ENCODE data around the gene TLR1.

TLR1 gene

DNA sequence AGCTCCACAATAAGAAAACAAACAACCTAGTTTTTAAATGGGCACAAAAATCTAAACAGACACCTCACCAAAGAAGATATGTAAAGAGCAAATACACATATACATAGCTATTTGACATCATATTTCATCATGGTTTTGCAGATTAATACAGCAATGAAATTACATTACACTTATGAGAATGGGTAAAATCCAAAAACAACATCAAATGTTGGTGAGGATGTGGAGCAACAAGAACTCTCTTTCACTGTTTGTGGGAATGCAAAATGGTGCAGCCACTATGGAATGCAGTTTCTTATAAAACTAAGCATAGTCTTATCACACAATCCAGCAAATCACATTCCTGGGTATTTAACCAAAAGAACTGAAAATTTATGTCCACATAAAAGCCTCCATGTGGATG is 27.1 kb upstream of the TLR1 start:
- Histone ChIP-seq H3K4me1 (ENCODE audit: control insufficient read depth, insufficient read depth, low read depth, low read length) (no peaks in the 10 kb centered on the region), H2BK5ac (ENCODE audit: low read depth, low read length, poor library complexity, severe bottlenecking) (no peak overlapping the region), H3K79me1 (replicated peaks; ENCODE audit: low read length, poor library complexity, severe bottlenecking) (peaks cover 14% of the 10 kb centered on the region)

GRCh38 chr4:38829237-38829636 is 24.6 kb upstream of the TLR1 start:
- peaks cover 15% of the 10 kb centered on the region for H3K79me1 ChIP-seq (replicated peaks; ENCODE audit: low read length, poor library complexity, severe bottlenecking)
- H3K27me3 ChIP-seq (ENCODE audit: control insufficient read depth in 1 of 2, insufficient read depth in 1 of 2, low read length in 2 of 2), result no peaks in the 10 kb centered on the region
- H3K9me3 ChIP-seq (ENCODE audit: control insufficient read depth, low read length), result no peaks in the 10 kb centered on the region
- H3K14ac ChIP-seq (ENCODE audit: low read length in 2 of 2), result no peak overlapping the region
- H2BK15ac ChIP-seq (ENCODE audit: low read depth, poor library complexity, severe bottlenecking), result no peak overlapping the region
- no peak overlapping the region for H4K8ac ChIP-seq (ENCODE audit: low read length)
- no peak overlapping the region for H3K23ac ChIP-seq (ENCODE audit: low read length in 2 of 2)
- H3K18ac ChIP-seq (ENCODE audit: low read depth in 1 of 2, low read length in 2 of 2), result no peak overlapping the region
- no peak overlapping the region for H4K91ac ChIP-seq (ENCODE audit: low read length)
- H2AFZ ChIP-seq (ENCODE audit: low read depth, low read length), result no peak overlapping the region
- H2AK5ac ChIP-seq (ENCODE audit: low read length, severe bottlenecking), result no peak overlapping the region
- H3K4ac ChIP-seq (ENCODE audit: low read depth in 1 of 2, low read length in 2 of 2), result no peak overlapping the region
- no peak overlapping the region for H2BK12ac ChIP-seq (ENCODE audit: low read length in 2 of 2)
- H3K27ac ChIP-seq (ENCODE audit: low read length, poor library complexity, severe bottlenecking), result no peak overlapping the region
- no peak overlapping the region for H2BK120ac ChIP-seq (ENCODE audit: low read depth, low read length)
- no peak overlapping the region for H3K4me2 ChIP-seq (ENCODE audit: low read length, poor library complexity, severe bottlenecking)
- H3K4me3 ChIP-seq (ENCODE audit: insufficient read depth in 1 of 2, low read depth in 1 of 2, low read length in 2 of 2), result no peak overlapping the region
- no peak overlapping the region for H2BK5ac ChIP-seq (ENCODE audit: low read depth, low read length, poor library complexity, severe bottlenecking)
- H3K36me3 ChIP-seq (ENCODE audit: control insufficient read depth in 1 of 2, insufficient read depth in 2 of 2, low read depth in 1 of 2, low read length in 2 of 2), result no peaks in the 10 kb centered on the region
- 96% methylated on average over 4 of the region's 5 CpGs for WGBS
- no peak overlapping the region for H3K9ac ChIP-seq (ENCODE audit: low read length)
- DNase-seq, result no peak
- no peaks in the 10 kb centered on the region for H3K4me1 ChIP-seq (ENCODE audit: control insufficient read depth, insufficient read depth, low read depth, low read length)

More for the DNA sequence above, 27.1 kb upstream of the TLR1 start:
- no peak overlapping the region for H3K18ac ChIP-seq (ENCODE audit: low read depth in 1 of 2, low read length in 2 of 2)
- H4K8ac ChIP-seq (ENCODE audit: low read length), result no peak overlapping the region
- H3K4me3 ChIP-seq (ENCODE audit: insufficient read depth in 1 of 2, low read depth in 1 of 2, low read length in 2 of 2), result no peak overlapping the region
- H3K4me2 ChIP-seq (ENCODE audit: low read length, poor library complexity, severe bottlenecking), result no peak overlapping the region
- no peak overlapping the region for H3K4ac ChIP-seq (ENCODE audit: low read depth in 1 of 2, low read length in 2 of 2)
- H2BK120ac ChIP-seq (ENCODE audit: low read depth, low read length), result no peak overlapping the region
- H3K23ac ChIP-seq (ENCODE audit: low read length in 2 of 2), result no peak overlapping the region
- no peaks in the 10 kb centered on the region for H3K36me3 ChIP-seq (ENCODE audit: control insufficient read depth in 1 of 2, insufficient read depth in 2 of 2, low read depth in 1 of 2, low read length in 2 of 2)
- H2BK12ac ChIP-seq (ENCODE audit: low read length in 2 of 2), result no peak overlapping the region
- no peak overlapping the region for H2AFZ ChIP-seq (ENCODE audit: low read depth, low read length)
- no peaks in the 10 kb centered on the region for H3K27me3 ChIP-seq (ENCODE audit: control insufficient read depth in 1 of 2, insufficient read depth in 1 of 2, low read length in 2 of 2)
- no peak overlapping the region for H3K27ac ChIP-seq (ENCODE audit: low read length, poor library complexity, severe bottlenecking)
- no peak overlapping the region for H3K14ac ChIP-seq (ENCODE audit: low read length in 2 of 2)
- no peak overlapping the region for H2AK5ac ChIP-seq (ENCODE audit: low read length, severe bottlenecking)
- peaks cover 12% of the 10 kb centered on the region for H3K9me3 ChIP-seq (ENCODE audit: control insufficient read depth, low read length)
- H3K9ac ChIP-seq (ENCODE audit: low read length), result no peak overlapping the region
- no peak overlapping the region for H4K91ac ChIP-seq (ENCODE audit: low read length)
- DNase-seq, result no peak
- no peak overlapping the region for H2BK15ac ChIP-seq (ENCODE audit: low read depth, poor library complexity, severe bottlenecking)

- Histone ChIP-seq H2BK5ac (ENCODE audit: low read depth, low read length, poor library complexity, severe bottlenecking) (no peak overlapping the region), H3K36me3 (ENCODE audit: control insufficient read depth in 1 of 2, insufficient read depth in 2 of 2, low read depth in 1 of 2, low read length in 2 of 2) (peaks cover 0 to 2% of the 10 kb centered on the region in 2 experiments), H3K14ac (ENCODE audit: low read length in 2 of 2) (no peak overlapping the region), H2BK12ac (ENCODE audit: low read length in 2 of 2) (no peak overlapping the region), H3K23ac (ENCODE audit: low read length in 2 of 2) (no peak overlapping the region), H4K8ac (ENCODE audit: low read length) (no peak overlapping the region), H3K4me1 (ENCODE audit: control insufficient read depth, insufficient read depth, low read depth, low read length) (no peaks in the 10 kb centered on the region), H2BK120ac (ENCODE audit: low read depth, low read length) (no peak overlapping the region), H3K18ac (ENCODE audit: low read depth in 1 of 2, low read length in 2 of 2) (no peak overlapping the region), H2AK5ac (ENCODE audit: low read length, severe bottlenecking) (no peak overlapping the region), H2BK15ac (ENCODE audit: low read depth, poor library complexity, severe bottlenecking) (no peak overlapping the region), H3K4me2 (ENCODE audit: low read length, poor library complexity, severe bottlenecking) (no peak overlapping the region), H3K27ac (ENCODE audit: low read length, poor library complexity, severe bottlenecking) (no peak overlapping the region), H3K4ac (ENCODE audit: low read depth in 1 of 2, low read length in 2 of 2) (no peak overlapping the region), H3K79me1 (replicated peaks; ENCODE audit: low read length, poor library complexity, severe bottlenecking) (peaks cover 3% of the 10 kb centered on the region), H3K9me3 (ENCODE audit: control insufficient read depth, low read length) (no peaks in the 10 kb centered on the region), H4K91ac (ENCODE audit: low read length) (no peak overlapping the region), H3K27me3 (ENCODE audit: control insufficient read depth in 1 of 2, insufficient read depth in 1 of 2, low read length in 2 of 2) (no peaks in the 10 kb centered on the region), H3K4me3 (ENCODE audit: insufficient read depth in 1 of 2, low read depth in 1 of 2, low read length in 2 of 2) (no peak overlapping the region), H3K9ac (ENCODE audit: low read length) (no peak overlapping the region), H2AFZ (ENCODE audit: low read depth, low read length) (no peak overlapping the region)
- DNase-seq, result no peak
- WGBS, result 97% methylated on average over 27 of the region's 27 CpGs
Measured at GRCh38 chr4:38823766-38824165, 19.2 kb upstream of the TLR1 start.

- Histone ChIP-seq H3K4me3 (ENCODE audit: insufficient read depth in 1 of 2, low read depth in 1 of 2, low read length in 2 of 2) (no peak overlapping the region), H3K4ac (ENCODE audit: low read depth in 1 of 2, low read length in 2 of 2) (no peak overlapping the region), H4K8ac (ENCODE audit: low read length) (no peak overlapping the region), H3K4me1 (ENCODE audit: control insufficient read depth, insufficient read depth, low read depth, low read length) (peaks cover 2% of the 10 kb centered on the region), H3K4me2 (ENCODE audit: low read length, poor library complexity, severe bottlenecking) (no peak overlapping the region), H3K9me3 (ENCODE audit: control insufficient read depth, low read length) (no peaks in the 10 kb centered on the region), H3K14ac (ENCODE audit: low read length in 2 of 2) (no peak overlapping the region), H2AFZ (ENCODE audit: low read depth, low read length) (no peak overlapping the region), H2AK5ac (ENCODE audit: low read length, severe bottlenecking) (no peak overlapping the region), H3K9ac (ENCODE audit: low read length) (no peak overlapping the region), H3K18ac (ENCODE audit: low read depth in 1 of 2, low read length in 2 of 2) (peak overlapping the region in 1 of 2 experiments; percentile 7), H3K79me1 (replicated peaks; ENCODE audit: low read length, poor library complexity, severe bottlenecking) (peaks cover 3% of the 10 kb centered on the region), H4K91ac (ENCODE audit: low read length) (no peak overlapping the region), H2BK12ac (ENCODE audit: low read length in 2 of 2) (no peak overlapping the region), H2BK15ac (ENCODE audit: low read depth, poor library complexity, severe bottlenecking) (no peak overlapping the region), H3K36me3 (ENCODE audit: control insufficient read depth in 1 of 2, insufficient read depth in 2 of 2, low read depth in 1 of 2, low read length in 2 of 2) (peaks cover 0 to 2% of the 10 kb centered on the region in 2 experiments), H2BK120ac (ENCODE audit: low read depth, low read length) (no peak overlapping the region), H2BK5ac (ENCODE audit: low read depth, low read length, poor library complexity, severe bottlenecking) (no peak overlapping the region), H3K27me3 (ENCODE audit: control insufficient read depth in 1 of 2, insufficient read depth in 1 of 2, low read length in 2 of 2) (no peaks in the 10 kb centered on the region), H3K23ac (ENCODE audit: low read length in 2 of 2) (no peak overlapping the region), H3K27ac (ENCODE audit: low read length, poor library complexity, severe bottlenecking) (no peak overlapping the region)
- WGBS, result 90% methylated on average over 5 of the region's 5 CpGs
- DNase-seq, result no peak
Measured at GRCh38 chr4:38822748-38823303, 18.2 kb upstream of the TLR1 start.

Measured in mesenchymal stem cell (in vitro differentiated cells and primary cell).